HG02763 (cell line): Measurements from ENCODE around the gene PNRC1.
A peak's percentile ranks its signal among the peaks of the same experiment; 100 is the strongest.
"Not testable (repeated sequence)": the region's sequence is repeated elsewhere in the genome, so short reads cannot be mapped to it uniquely, and the experiment has no call there.

Source experiments
- ATAC-seq: cut with Tn5 transposase; IDR thresholded peaks from one replicate; pipeline ENCODE4 v1.9.1; 2021; ENCODE audit warnings: mild to moderate bottlenecking, moderate library complexity; ENCODE audit not compliant: unreplicated experiment

The PNRC1 gene

GRCh38 chr6:89058627-89059026, 21.9 kb upstream of the PNRC1 start:
- no peak for ATAC-seq

DNA sequence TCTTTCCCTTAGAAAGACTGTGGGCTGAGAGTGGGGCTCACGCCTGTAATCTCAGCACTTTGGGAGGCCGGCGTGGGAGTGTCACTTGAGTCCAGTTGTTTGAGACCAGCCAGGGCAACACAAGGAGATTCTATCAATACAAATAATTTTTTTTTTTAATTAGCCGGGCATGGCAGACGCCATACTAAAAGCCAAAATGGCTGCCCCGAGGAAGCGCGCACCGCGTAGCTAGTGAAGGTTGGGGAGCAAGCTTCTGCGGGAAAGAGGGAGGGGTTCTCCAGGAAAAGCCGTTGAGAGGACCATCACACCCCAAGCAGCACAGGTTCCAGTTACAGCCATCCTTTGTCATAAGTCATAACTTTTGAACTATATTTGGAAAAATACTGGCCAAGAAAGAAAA, 21.3 kb upstream of the PNRC1 start:
- ATAC-seq, result no peak

DNA sequence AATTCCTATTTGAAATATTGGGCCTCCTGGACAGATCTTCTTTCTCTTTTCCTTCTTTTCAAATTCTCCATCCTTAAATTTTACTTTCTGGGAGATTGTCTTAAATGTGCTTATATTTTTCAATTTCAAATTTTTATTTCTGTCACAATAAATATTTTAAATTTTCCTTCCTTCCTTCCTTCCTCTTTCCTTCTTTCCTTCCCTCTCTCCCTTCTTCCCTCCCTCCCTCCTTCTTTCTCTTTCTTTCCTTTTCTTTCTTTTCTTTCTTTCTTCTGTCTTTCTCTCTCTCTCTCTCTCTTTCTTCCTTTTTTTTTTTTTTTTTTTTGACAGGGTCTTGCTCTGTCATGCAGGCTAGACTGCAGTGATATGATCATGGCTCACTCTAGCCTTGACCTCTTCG, 16.7 kb upstream of the PNRC1 start:
- ATAC-seq, result no peak

- ATAC-seq, result not testable (repeated sequence)
These were observed 15.6 kb upstream of the PNRC1 start for GRCh38 chr6:89064931-89065330.

DNA sequence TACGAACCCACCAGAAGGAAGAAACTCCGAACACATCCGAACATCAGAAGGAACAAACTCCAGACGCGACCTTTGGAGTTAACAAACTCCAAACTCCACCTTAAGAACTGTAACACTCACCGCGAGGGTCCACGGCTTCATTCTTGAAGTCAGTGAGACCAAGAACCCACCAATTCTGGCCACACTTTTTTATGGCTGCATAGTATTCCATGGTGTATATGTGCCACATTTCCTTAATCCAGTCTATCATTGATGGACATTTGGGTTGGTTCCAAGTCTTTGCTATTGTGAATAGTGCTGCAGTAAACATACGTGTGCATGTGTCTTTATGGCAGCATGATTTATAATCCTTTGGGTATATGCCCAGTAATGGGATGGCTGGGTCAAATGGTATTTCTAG, 14.4 kb upstream of the PNRC1 start:
- ATAC-seq, result not testable (repeated sequence)

GRCh38 chr6:89066940-89067646, 13.5 kb upstream of the PNRC1 start:
- no peak for ATAC-seq

DNA sequence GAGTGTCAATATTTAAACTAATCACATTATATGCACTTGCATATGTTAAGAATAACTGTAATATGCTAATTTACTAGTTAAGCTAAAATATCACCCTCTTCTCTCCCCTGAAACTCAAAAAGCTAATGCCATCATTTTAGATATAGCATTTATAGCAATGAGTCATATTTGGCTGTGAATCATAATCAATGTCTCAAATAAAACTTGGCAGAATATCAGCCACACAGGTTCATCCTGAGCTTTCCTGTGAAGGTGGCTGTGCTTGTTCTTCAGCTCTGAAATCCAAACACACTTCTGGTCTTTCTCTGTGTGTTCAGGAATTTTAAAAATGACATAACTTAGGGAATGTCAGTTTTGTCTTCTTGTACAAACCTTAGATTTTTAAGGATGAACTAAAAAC, 12.8 kb upstream of the PNRC1 start:
- no peak for ATAC-seq

DNA sequence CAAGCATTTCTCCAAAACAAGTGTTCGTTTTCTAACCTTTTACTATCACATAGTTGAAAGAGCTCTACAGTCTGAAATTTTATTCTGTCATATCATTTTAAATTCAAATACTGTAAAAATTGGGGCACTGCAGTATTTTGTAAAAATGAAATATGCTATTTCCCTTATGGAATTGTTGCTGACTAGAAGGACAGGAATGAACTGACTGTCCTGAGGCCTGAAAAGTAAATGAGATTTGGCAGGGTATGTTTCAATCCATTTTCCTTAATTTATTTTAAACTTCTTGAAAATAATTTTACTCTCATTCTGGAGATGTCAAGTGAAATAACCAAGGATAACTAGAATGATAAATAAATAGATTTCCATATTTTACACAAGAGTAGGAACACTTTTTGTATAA, 11.9 kb upstream of the PNRC1 start:
- no peak for ATAC-seq

DNA sequence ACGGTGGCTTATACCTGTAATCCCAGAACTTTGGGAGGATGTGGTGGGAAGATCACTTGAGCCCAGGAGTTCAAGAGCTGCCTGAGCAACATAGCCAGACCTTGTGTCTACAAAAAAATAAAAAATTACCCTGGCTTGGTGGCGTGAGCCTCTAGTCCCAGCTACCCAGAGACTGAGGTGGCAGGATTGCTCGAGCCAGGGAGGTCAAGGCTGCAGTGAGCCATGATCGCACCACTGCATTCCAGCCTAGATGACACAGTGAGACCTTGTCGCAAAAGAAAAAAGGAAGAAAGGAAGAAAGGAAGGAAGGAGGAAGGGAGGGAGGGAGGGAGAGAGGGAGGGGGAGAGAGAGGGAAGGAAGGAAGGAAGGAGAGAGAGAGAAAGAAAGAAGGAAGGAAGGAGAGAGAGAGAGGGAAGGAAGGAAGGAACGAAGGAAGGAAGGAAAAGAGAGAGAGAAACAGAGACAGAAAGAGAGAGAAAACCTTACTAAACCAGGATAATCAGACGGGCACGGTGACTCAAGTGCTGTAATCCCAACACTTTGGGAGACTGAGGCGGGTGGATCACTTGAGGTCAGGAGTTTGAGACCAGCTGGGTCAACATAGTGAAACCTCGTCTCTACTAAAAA, 10.9 kb upstream of the PNRC1 start:
- no peak for ATAC-seq

GRCh38 chr6:89071036-89071435, 9.5 kb upstream of the PNRC1 start:
- ATAC-seq, result no peak

- ATAC-seq, result no peak
These were observed 7.4 kb upstream of the PNRC1 start for GRCh38 chr6:89073014-89073620.

DNA sequence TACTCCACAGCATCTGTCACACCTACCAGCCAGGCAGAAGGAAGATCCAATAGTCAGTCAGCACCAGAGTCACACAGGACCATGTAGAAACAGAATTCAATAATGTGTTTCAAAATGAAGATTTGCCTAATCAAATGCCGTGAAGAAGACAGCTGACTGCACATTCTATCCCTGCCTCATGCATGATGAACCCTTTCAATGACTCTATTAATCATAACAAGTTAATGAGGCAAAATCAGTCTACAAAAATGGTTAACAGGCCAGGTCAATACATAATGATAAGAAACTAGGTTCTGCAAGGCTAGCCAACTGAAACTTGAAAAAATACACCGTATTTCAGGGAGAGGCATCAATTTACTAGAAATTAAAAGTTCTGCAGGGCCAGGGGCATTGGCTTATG, 6.7 kb upstream of the PNRC1 start:
- ATAC-seq, result no peak

GRCh38 chr6:89079511-89080234, 878 bp upstream of the PNRC1 start:
- ATAC-seq, result no peak

GRCh38 chr6:89081129-89081422, 525 bp downstream of the PNRC1 start:
- ATAC-seq, result no peak

- ATAC-seq, result peak; percentile 57
These were observed 1.1 kb downstream of the PNRC1 start for GRCh38 chr6:89081423-89082322.

DNA sequence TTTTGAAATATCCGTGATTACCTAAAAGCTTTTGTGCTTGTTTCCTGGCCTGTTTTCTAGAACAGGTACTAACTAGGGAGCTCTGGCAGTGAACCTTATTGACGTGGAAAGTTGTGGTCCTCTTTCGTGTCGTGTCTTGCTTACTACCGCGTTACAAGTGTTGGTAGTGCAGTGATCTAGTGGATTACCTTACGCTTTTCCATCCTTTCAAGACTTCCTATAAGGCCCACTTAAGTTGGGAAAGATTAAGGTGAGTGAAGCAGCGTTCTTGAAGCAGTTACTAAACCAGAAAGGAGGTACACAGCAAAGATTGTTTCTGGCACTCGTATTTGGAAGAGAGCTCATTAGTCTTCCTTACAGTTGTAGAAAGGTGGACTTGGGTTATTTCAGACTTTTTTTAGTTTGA, 1.9 kb downstream of the PNRC1 start:
- no peak for ATAC-seq

GRCh38 chr6:89084542-89084941, 4.0 kb downstream of the PNRC1 start:
- no peak for ATAC-seq

- ATAC-seq, result no peak
These were observed 4.4 kb downstream of the PNRC1 start for GRCh38 chr6:89084954-89085353.

DNA sequence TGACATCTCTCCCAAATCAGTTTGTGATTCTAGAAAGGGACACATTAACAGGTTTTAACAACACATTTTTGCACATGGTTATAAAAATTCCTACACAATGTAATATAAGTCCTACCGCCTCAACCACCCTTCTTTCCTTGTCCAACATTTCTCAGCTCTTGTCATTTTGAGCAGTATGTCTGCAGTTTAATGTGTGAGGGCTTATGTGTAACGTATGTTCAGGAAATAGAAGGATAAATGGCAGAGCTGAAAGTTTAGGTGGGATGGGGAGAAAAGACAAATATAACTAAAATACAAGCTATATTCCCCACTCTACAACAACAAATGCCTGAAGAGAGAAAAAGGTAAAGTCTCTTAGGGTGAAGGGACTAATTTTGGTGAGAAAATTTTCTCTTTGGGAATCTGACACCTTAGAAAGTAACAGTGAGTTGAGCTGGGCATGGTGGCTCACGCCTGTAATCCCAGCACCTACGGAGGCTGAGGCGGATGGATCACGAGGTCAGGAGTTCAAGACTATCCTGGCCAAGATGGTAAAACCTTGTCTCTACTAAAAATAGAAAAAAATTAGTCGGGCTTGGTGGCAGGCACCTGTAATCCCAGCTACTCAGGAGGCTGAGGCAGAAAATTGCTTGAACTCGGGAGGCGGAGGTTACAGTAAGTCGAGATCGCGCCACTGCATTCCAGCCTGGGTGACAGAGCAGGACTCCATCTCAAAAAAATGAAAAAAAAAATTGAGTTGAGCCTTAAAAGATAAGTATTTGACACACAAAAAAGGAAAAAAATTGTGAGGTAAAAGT, 5.1 kb downstream of the PNRC1 start:
- ATAC-seq, result no peak

DNA sequence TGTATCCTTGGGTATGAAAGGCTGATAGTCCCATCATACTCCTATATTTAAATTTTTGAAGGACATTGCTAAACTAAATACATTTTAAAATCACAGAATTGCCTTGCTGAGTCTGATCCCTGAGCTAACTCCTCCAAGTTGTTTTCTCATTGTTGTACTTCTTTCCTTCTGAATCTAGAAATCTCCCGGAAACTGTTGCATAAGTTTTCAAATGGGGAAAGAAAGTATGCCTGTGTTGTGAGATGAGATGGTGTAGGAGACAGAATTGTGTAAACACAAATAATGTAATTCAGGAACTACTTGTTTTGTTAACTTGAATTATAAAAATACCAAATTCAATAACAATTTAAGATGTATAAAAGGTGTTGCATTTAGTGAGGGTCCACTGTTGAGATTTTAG, 7.3 kb downstream of the PNRC1 start:
- ATAC-seq, result no peak
